GM18517 (cell line): ENCODE results near the gene SLC4A5.
"Not testable (repeated sequence)": the region's sequence is repeated elsewhere in the genome, so short reads cannot be mapped to it uniquely, and the experiment has no call there.

Experiments
- ATAC-seq: cut with Tn5 transposase; IDR thresholded peaks from one replicate; pipeline ENCODE4 v1.9.1; 2021; ENCODE audit warnings: mild to moderate bottlenecking, moderate library complexity; ENCODE audit not compliant: unreplicated experiment

Gene SLC4A5

GRCh38 chr2:74368499-74368898, 25.3 kb upstream of the SLC4A5 start:
- no peak for ATAC-seq

GRCh38 chr2:74367789-74368188, 24.6 kb upstream of the SLC4A5 start:
- ATAC-seq = no peak

GRCh38 chr2:74366036-74366435, 22.8 kb upstream of the SLC4A5 start:
- ATAC-seq = no peak

GRCh38 chr2:74364533-74365505, 21.6 kb upstream of the SLC4A5 start:
- no peak for ATAC-seq

- ATAC-seq = no peak
These were observed 18.1 kb upstream of the SLC4A5 start for GRCh38 chr2:74361327-74361726.

- no peak for ATAC-seq
These were observed 14.4 kb upstream of the SLC4A5 start for GRCh38 chr2:74357627-74358026.

- ATAC-seq = no peak
These were observed 6.7 kb upstream of the SLC4A5 start for GRCh38 chr2:74349889-74350288.

- ATAC-seq = no peak
These were observed 4.5 kb upstream of the SLC4A5 start for GRCh38 chr2:74347742-74348141.

- ATAC-seq = no peak
These were observed 4.1 kb upstream of the SLC4A5 start for GRCh38 chr2:74347303-74347702.

GRCh38 chr2:74345272-74345943, 2.2 kb upstream of the SLC4A5 start:
- no peak for ATAC-seq

GRCh38 chr2:74336227-74336626, 7.0 kb downstream of the SLC4A5 start:
- ATAC-seq = not testable (repeated sequence)

- no peak for ATAC-seq
These were observed 8.3 kb downstream of the SLC4A5 start for GRCh38 chr2:74334931-74335333.

GRCh38 chr2:74333896-74334586, 9.2 kb downstream of the SLC4A5 start:
- ATAC-seq = no peak

- ATAC-seq = no peak
These were observed 10.0 kb downstream of the SLC4A5 start for GRCh38 chr2:74333175-74333574.

GRCh38 chr2:74332550-74333174, 10.6 kb downstream of the SLC4A5 start:
- no peak for ATAC-seq

GRCh38 chr2:74328573-74328972, 14.6 kb downstream of the SLC4A5 start:
- no peak for ATAC-seq

GRCh38 chr2:74328074-74328473, 15.1 kb downstream of the SLC4A5 start:
- ATAC-seq = no peak

GRCh38 chr2:74327627-74328026, 15.6 kb downstream of the SLC4A5 start:
- no peak for ATAC-seq

- no peak for ATAC-seq
These were observed 16.0 kb downstream of the SLC4A5 start for GRCh38 chr2:74327199-74327598.

- no peak for ATAC-seq
These were observed 17.4 kb downstream of the SLC4A5 start for GRCh38 chr2:74325815-74326214.

- ATAC-seq = no peak
These were observed 21.5 kb downstream of the SLC4A5 start for GRCh38 chr2:74321737-74322136.
